ENCODE measurements around the gene GTF2IRD1.

Gene GTF2IRD1

DNA sequence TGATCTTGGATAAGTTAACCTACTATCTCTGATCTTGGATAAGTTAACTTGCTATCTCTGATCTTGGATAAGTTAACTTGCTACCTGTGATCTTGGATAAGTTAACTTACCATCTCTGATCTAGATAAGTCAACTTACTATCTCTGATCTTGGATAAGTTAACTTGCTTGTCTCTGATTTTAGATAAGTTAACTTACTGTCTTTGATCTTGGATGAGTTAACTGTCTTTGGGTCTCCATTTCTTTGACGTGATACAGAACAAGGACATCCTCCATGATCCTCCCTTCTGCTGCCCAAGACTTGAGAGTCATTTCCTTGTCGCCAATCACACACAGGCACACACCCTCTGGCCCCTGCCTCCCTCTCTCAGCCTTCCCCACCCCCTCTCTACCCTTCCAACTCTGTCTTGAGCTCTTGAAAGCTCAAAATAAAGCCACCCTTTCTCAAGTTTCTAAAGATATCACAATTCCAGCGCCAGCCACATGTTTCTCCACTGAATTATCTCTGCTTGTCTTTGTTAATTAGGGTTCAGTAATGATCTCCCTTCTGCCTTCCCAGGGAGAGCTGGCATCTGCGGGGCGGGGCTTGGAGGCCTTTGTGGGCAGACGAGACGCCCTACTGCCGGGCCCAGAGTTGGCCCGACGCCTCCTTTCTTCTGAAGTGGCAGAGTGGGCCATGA lies 118.7 kb downstream of the GTF2IRD1 start:
- DNase-seq, result no peak
- no peaks in the 10 kb centered on the region for H3K36me3 ChIP-seq (ENCODE audit: control insufficient read depth, insufficient read depth, low read length)

DNA sequence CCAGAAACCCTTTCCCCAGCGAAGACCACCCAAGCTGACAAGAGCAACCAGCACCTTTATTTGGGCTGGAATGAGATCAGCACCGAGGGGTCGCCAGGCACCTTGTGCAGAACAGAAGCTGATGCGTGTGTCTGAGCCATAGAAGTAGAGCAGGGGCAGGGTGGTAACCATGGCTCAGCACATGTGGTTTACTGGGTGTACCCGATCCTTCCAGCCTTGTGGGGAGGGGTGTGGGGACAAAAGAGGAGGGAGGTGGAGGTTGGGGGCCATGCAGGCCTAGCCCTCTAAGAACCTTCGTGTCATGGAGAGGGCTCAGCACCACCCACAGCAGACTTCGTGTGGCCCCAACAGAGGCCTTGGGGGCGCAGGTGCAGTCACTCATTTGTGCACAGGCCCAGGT lies 119.8 kb downstream of the GTF2IRD1 start:
- H3K27ac ChIP-seq (ENCODE audit: insufficient read depth, low read length, poor library complexity, severe bottlenecking), result no peak overlapping the region
- H3K4me1 ChIP-seq (ENCODE audit: control insufficient read depth, insufficient read depth, low read length, poor library complexity, severe bottlenecking), result peaks cover 14% of the 10 kb centered on the region
- DNase-seq, result no peak
- H3K4me3 ChIP-seq (ENCODE audit: insufficient read depth, low read depth, low read length, poor library complexity, severe bottlenecking), result no peak overlapping the region
- no peaks in the 10 kb centered on the region for H3K36me3 ChIP-seq (ENCODE audit: control insufficient read depth, insufficient read depth, low read length)
- no peaks in the 10 kb centered on the region for H3K27me3 ChIP-seq (replicated peaks; ENCODE audit: control insufficient read depth, insufficient read depth, low read length, poor library complexity, severe bottlenecking)
- no peaks in the 10 kb centered on the region for H3K9me3 ChIP-seq (ENCODE audit: control insufficient read depth, low read length)

More for the DNA sequence above, 118.7 kb downstream of the GTF2IRD1 start:
- Histone ChIP-seq H3K27me3 (replicated peaks; ENCODE audit: control insufficient read depth, insufficient read depth, low read length, poor library complexity, severe bottlenecking) (no peaks in the 10 kb centered on the region), H3K27ac (ENCODE audit: insufficient read depth, low read length, poor library complexity, severe bottlenecking) (no peak overlapping the region), H3K4me3 (ENCODE audit: insufficient read depth, low read depth, low read length, poor library complexity, severe bottlenecking) (no peak overlapping the region), H3K4me1 (ENCODE audit: control insufficient read depth, insufficient read depth, low read length, poor library complexity, severe bottlenecking) (peaks cover 14% of the 10 kb centered on the region), H3K9me3 (ENCODE audit: control insufficient read depth, low read length) (no peaks in the 10 kb centered on the region)

DNA sequence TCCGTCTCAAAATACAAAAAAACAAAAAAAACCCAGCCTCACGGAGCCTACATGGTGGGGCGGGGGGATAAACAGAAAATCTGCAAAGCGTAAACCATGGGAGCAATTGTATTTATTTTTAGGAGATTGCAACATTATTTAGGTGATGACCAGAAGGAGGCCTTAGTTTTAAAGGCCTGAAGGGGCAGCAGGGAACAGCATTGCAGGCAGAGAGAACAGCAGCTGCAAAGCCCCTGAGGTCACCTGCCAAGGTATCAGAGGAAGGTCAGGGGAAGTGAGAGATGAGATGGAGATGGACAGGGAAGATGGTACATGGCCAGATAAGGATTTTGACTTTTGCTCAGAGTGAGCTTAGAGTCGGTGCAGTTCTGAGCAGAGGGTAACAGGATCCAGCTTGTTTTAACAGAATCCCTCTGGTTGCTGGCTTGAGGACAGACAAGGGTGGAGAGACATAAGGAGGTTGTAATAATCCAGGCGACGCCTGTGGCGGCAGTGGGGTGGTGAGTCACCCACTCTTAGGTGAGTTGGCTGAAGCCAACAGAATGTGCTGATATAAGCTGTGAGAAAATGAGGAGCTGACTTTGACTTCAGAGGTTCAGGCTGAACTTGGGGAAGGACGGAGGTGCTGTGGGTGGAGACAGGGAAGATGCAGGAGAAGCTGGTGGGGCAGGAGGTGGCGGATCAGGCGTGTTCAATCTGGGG lies 121.5 kb downstream of the GTF2IRD1 start:
- Histone ChIP-seq H3K27ac (ENCODE audit: insufficient read depth, low read length, poor library complexity, severe bottlenecking) (no peak overlapping the region), H3K4me3 (ENCODE audit: insufficient read depth, low read depth, low read length, poor library complexity, severe bottlenecking) (no peak overlapping the region)

DNA sequence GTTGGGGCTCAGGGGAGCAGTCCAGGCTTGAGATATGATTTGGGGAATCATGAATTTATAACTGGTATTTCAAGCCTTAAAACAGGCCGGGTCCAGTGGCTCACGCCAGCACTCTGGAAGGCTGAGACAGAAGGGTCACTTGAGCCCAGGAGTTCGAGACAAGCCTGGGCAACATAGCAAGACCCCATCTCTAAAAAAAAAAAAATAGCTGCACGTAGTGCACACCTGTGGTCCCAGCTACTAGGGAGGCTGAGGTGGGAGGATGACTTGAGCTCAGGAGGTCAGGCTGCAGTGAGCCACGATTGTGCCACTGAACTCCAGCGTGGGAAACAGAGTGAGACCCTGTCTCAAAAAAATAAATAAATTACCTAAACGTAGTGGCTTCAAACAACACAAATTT lies 122.1 kb downstream of the GTF2IRD1 start:
- H3K27me3 ChIP-seq (replicated peaks; ENCODE audit: control insufficient read depth, insufficient read depth, low read length, poor library complexity, severe bottlenecking), result no peaks in the 10 kb centered on the region
- H3K4me1 ChIP-seq (ENCODE audit: control insufficient read depth, insufficient read depth, low read length, poor library complexity, severe bottlenecking), result peaks cover 3% of the 10 kb centered on the region
- no peaks in the 10 kb centered on the region for H3K9me3 ChIP-seq (ENCODE audit: control insufficient read depth, low read length)
- no peak overlapping the region for H3K27ac ChIP-seq (ENCODE audit: insufficient read depth, low read length, poor library complexity, severe bottlenecking)
- DNase-seq, result no peak
- H3K36me3 ChIP-seq (ENCODE audit: control insufficient read depth, insufficient read depth, low read length), result no peaks in the 10 kb centered on the region
- no peak overlapping the region for H3K4me3 ChIP-seq (ENCODE audit: insufficient read depth, low read depth, low read length, poor library complexity, severe bottlenecking)

More for the DNA sequence above, 121.5 kb downstream of the GTF2IRD1 start:
- Histone ChIP-seq H3K9me3 (ENCODE audit: control insufficient read depth, low read length) (no peaks in the 10 kb centered on the region), H3K4me1 (ENCODE audit: control insufficient read depth, insufficient read depth, low read length, poor library complexity, severe bottlenecking) (peaks cover 3% of the 10 kb centered on the region), H3K36me3 (ENCODE audit: control insufficient read depth, insufficient read depth, low read length) (no peaks in the 10 kb centered on the region), H3K27me3 (replicated peaks; ENCODE audit: control insufficient read depth, insufficient read depth, low read length, poor library complexity, severe bottlenecking) (no peaks in the 10 kb centered on the region)
- DNase-seq, result no peak

DNA sequence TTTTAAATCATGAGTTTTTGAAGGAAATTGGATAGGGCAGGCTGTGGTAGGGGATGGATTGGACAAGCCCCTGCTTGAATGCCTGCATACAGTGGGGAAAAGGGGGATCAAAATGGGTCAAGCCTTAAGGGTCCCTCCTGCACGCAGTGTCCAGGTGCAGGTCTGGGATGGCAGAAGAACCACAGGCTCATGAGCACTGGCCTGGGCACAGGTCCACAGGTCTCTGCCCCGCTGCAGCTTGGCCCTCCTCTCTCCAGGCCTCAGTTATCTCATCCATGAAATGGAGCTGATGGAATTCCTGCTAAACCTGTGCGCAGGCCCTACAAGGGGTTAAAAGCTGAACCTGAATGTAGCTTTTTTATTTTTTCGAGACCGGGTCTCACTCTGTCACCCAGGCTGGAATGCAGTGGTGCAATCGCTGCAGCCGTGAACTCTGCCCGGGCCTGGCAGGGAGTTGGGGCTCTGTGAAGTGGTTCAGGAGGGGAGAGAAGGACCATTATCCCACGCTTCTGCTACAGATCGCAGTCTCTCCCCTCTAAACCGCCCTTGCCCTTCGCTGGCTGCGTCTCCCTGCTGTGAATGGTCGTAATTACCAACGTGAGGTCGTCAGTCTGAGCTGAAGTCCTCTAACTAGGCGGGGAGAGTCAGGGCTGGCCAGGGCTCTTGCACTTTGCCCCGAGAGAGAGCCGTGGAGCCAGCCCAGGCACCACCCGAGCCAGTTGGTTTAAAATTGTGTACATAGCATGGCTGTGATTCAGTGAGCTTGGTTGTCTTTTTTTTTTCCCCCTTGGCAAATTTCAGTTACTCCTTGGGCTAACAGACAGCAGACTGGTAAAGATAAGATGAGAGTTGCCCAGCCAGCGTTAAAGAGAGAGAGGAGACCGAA lies 126.3 kb downstream of the GTF2IRD1 start:
- no peak for DNase-seq
- H3K9me3 ChIP-seq (ENCODE audit: control insufficient read depth, low read length), result no peaks in the 10 kb centered on the region

DNA sequence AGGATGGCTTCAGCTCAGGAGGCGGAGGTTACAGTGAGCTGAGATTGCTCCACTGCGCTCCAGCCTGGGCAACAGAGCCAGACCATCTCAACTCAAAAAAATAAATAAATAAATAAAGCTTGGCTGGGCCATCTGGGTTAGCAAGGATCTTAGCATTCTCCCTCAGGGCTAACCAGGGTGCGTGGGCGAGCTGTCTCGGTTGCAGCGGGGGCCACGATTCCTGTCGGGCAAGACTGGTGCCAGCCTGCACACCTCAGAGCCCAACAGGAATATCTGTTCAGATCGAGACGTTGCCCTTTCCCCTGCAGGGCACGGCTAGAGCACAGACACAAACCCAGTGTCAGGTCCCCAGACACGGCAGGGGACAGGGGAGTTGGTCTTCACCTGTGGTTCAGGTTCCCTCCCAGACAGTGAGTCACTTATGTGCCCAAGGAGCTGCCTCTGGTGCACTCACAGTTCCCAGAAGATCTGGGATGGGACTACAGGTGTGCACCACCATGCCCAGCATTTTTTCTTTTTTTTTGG lies 128.3 kb downstream of the GTF2IRD1 start:
- no peaks in the 10 kb centered on the region for H3K36me3 ChIP-seq (ENCODE audit: control insufficient read depth, insufficient read depth, low read length)
- H3K27ac ChIP-seq (ENCODE audit: insufficient read depth, low read length, poor library complexity, severe bottlenecking), result no peak overlapping the region
- no peaks in the 10 kb centered on the region for H3K9me3 ChIP-seq (ENCODE audit: control insufficient read depth, low read length)
- no peaks in the 10 kb centered on the region for H3K27me3 ChIP-seq (replicated peaks; ENCODE audit: control insufficient read depth, insufficient read depth, low read length, poor library complexity, severe bottlenecking)
- no peaks in the 10 kb centered on the region for H3K4me1 ChIP-seq (ENCODE audit: control insufficient read depth, insufficient read depth, low read length, poor library complexity, severe bottlenecking)
- no peak for DNase-seq
- H3K4me3 ChIP-seq (ENCODE audit: insufficient read depth, low read depth, low read length, poor library complexity, severe bottlenecking), result no peak overlapping the region

More for the DNA sequence above, 126.3 kb downstream of the GTF2IRD1 start:
- no peaks in the 10 kb centered on the region for H3K4me1 ChIP-seq (ENCODE audit: control insufficient read depth, insufficient read depth, low read length, poor library complexity, severe bottlenecking)
- H3K4me3 ChIP-seq (ENCODE audit: insufficient read depth, low read depth, low read length, poor library complexity, severe bottlenecking), result no peak overlapping the region
- H3K27me3 ChIP-seq (replicated peaks; ENCODE audit: control insufficient read depth, insufficient read depth, low read length, poor library complexity, severe bottlenecking), result no peaks in the 10 kb centered on the region
- H3K36me3 ChIP-seq (ENCODE audit: control insufficient read depth, insufficient read depth, low read length), result no peaks in the 10 kb centered on the region
- no peak overlapping the region for H3K27ac ChIP-seq (ENCODE audit: insufficient read depth, low read length, poor library complexity, severe bottlenecking)

DNA sequence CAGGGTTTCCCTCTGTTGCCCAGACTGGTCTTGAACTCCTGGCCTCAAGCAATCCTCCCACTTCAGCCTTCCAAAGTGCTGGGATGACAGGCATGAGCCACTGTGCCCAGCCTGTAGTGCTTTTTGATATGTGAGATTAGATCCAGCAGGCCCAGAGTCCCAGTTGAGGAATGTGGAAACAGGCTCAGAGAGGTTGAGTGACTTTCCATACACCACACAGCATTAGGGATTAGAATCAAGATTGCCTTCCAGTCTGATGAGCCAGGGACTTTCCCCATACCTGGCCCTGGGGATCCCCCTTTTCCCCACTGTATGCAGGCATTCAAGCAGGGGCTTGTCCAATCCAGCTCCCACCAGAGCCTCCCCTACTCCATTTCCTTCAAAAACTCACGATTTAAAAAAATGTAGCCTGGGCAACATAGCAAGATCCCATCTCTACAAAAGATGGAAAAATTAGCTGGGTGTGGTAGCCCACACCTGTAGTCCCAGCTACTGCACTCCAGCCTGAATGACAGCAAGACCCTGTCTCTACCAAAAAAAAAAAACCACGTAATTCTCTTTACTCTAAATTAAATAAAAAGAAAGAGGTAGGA lies 128.8 kb downstream of the GTF2IRD1 start:
- Histone ChIP-seq H3K27ac (ENCODE audit: insufficient read depth, low read length, poor library complexity, severe bottlenecking) (no peak overlapping the region), H3K27me3 (replicated peaks; ENCODE audit: control insufficient read depth, insufficient read depth, low read length, poor library complexity, severe bottlenecking) (no peaks in the 10 kb centered on the region), H3K4me3 (ENCODE audit: insufficient read depth, low read depth, low read length, poor library complexity, severe bottlenecking) (no peak overlapping the region), H3K4me1 (ENCODE audit: control insufficient read depth, insufficient read depth, low read length, poor library complexity, severe bottlenecking) (no peaks in the 10 kb centered on the region), H3K9me3 (ENCODE audit: control insufficient read depth, low read length) (no peaks in the 10 kb centered on the region), H3K36me3 (ENCODE audit: control insufficient read depth, insufficient read depth, low read length) (no peaks in the 10 kb centered on the region)
- DNase-seq, result no peak

DNA sequence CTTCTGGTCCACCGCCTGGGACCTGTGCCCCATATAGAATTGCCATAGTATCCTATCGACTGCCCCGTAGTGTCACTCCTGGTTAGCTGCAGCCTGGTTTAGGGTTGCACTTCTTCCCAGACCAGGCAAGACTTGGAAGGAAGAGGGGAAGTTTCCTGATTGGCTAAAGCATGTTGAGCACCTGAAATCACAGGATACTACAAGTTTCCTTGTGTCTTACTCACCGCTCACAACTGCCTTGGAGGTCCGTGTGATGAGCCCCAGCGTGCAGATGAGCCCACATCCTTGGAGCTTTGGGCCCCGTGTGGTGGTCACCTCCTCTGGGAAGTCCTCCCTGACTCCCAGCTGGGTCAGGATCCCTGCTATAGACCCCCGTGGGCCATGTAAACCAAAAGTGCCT lies 129.9 kb downstream of the GTF2IRD1 start:
- no peak overlapping the region for H3K27ac ChIP-seq (ENCODE audit: insufficient read depth, low read length, poor library complexity, severe bottlenecking)
- H3K36me3 ChIP-seq (ENCODE audit: control insufficient read depth, insufficient read depth, low read length), result no peaks in the 10 kb centered on the region
- DNase-seq, result no peak
- H3K4me1 ChIP-seq (ENCODE audit: control insufficient read depth, insufficient read depth, low read length, poor library complexity, severe bottlenecking), result no peaks in the 10 kb centered on the region
- H3K4me3 ChIP-seq (ENCODE audit: insufficient read depth, low read depth, low read length, poor library complexity, severe bottlenecking), result no peak overlapping the region
- no peaks in the 10 kb centered on the region for H3K9me3 ChIP-seq (ENCODE audit: control insufficient read depth, low read length)
- H3K27me3 ChIP-seq (replicated peaks; ENCODE audit: control insufficient read depth, insufficient read depth, low read length, poor library complexity, severe bottlenecking), result no peaks in the 10 kb centered on the region

DNA sequence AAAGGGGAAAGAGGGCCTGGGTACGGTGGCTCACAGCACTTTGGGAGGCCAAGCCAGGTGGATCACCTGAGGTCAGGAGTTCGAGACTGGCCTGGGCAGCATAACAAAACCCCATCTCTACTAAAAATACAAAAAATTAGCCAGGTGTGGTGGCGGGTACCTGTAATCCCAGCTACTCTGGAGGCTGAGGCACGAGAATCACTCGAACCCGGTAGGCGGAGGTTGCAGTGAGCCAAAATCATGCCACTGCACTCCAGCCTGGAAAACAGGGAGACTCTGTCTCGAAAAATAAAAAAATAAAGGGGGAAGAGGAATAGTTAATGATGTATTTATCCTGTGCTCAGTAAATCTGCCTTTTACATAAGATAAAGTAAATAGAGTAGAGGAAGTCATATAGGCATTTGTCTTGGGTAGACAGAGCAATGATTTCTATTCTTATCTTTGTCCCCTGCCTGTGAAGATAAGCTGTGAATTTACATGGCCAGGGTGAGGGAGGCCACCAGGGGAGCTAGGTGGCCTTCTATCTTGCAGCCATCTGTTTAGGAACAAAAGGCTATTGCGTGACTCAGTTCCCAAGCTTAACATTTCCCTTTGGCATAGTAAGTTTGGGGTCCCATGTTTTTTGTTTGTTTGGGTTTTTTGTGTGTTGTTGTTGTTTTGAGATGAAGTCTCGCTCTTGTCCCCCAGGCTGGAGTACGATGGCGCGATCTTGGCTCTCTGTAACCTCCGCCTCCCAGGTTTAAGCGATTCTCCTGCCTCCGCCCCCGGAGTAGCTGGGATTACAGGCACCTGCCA lies 130.7 kb downstream of the GTF2IRD1 start:
- no peak overlapping the region for H3K4me3 ChIP-seq (ENCODE audit: insufficient read depth, low read depth, low read length, poor library complexity, severe bottlenecking)
- H3K27ac ChIP-seq (ENCODE audit: insufficient read depth, low read length, poor library complexity, severe bottlenecking), result no peak overlapping the region
- H3K27me3 ChIP-seq (replicated peaks; ENCODE audit: control insufficient read depth, insufficient read depth, low read length, poor library complexity, severe bottlenecking), result no peaks in the 10 kb centered on the region
- H3K9me3 ChIP-seq (ENCODE audit: control insufficient read depth, low read length), result no peaks in the 10 kb centered on the region
- H3K4me1 ChIP-seq (ENCODE audit: control insufficient read depth, insufficient read depth, low read length, poor library complexity, severe bottlenecking), result no peaks in the 10 kb centered on the region
- DNase-seq, result no peak
- H3K36me3 ChIP-seq (ENCODE audit: control insufficient read depth, insufficient read depth, low read length), result no peaks in the 10 kb centered on the region
